MM.1S (cell line): ENCODE data around the gene SEPTIN14.
"Not testable (repeated sequence)": the region's sequence is repeated elsewhere in the genome, so short reads cannot be mapped to it uniquely, and the experiment has no call there.

Experiments used
- DNase-seq: peaks from one replicate; pipeline ENCODE4 v3.0.0-alpha.2; 2015
- H2AFZ ChIP-seq: fragments of 300-600 bp; sonication (generic); 2 replicates; pipeline ENCODE4 v1.6.0; 2016; ENCODE audit warnings: antibody characterized with exemption, low read length
- H3F3A ChIP-seq: fragments of 300-600 bp; sonication (generic); 2 replicates; pipeline ENCODE4 v1.6.1; 2016; ENCODE audit warnings: mild to moderate bottlenecking, antibody characterized with exemption, low read length, moderate library complexity, mixed read lengths; ENCODE audit not compliant: insufficient read depth
- H3K27ac ChIP-seq: fragments of 300-600 bp; sonication (generic); 2 replicates; pipeline ENCODE4 v1.5.1; 2016; ENCODE audit warnings: mild to moderate bottlenecking, low read length
- H3K27me3 ChIP-seq: fragments of 300-600 bp; sonication (generic); replicated peaks from 2 replicates; pipeline ENCODE4 v1.6.0; 2016; ENCODE audit warnings: low read length; ENCODE audit not compliant: insufficient read depth
- H3K36me3 ChIP-seq: fragments of 300-600 bp; sonication (generic); replicated peaks from 2 replicates; pipeline ENCODE4 v1.6.1; 2016; ENCODE audit warnings: mild to moderate bottlenecking, low read length, mixed read lengths; ENCODE audit not compliant: insufficient read depth
- H3K4me1 ChIP-seq: fragments of 300-600 bp; sonication (generic); 2 replicates; pipeline ENCODE4 v1.6.1; 2016; ENCODE audit warnings: low read length, mixed read lengths
- H3K4me2 ChIP-seq: fragments of 300-600 bp; sonication (generic); 2 replicates; pipeline ENCODE4 v1.6.0; 2016; ENCODE audit warnings: low read depth, low read length
- H3K4me3 ChIP-seq: fragments of 300-600 bp; sonication (generic); 2 replicates; pipeline ENCODE4 v1.5.1; 2016; ENCODE audit warnings: low read length, mixed read lengths
- H3K79me2 ChIP-seq: fragments of 300-600 bp; sonication (generic); 2 replicates; pipeline ENCODE4 v1.6.1; 2016; ENCODE audit warnings: mixed run types, low read length, mixed read lengths
- H3K9ac ChIP-seq: fragments of 300-600 bp; sonication (generic); 2 replicates; pipeline ENCODE4 v1.6.1; 2016; ENCODE audit warnings: low read length, mixed read lengths
- H3K9me2 ChIP-seq: fragments of 300-600 bp; sonication (generic); replicated peaks from 2 replicates; pipeline ENCODE4 v1.6.1; 2016; ENCODE audit warnings: mild to moderate bottlenecking, low read length, mixed read lengths; ENCODE audit not compliant: insufficient read depth
- H3K9me3 ChIP-seq: fragments of 300-600 bp; sonication (generic); replicated peaks from 2 replicates; pipeline ENCODE4 v1.6.1; 2016; ENCODE audit warnings: mild to moderate bottlenecking, low read length, mixed read lengths; ENCODE audit not compliant: insufficient read depth
- H4K20me1 ChIP-seq: fragments of 300-600 bp; sonication (generic); 2 replicates; pipeline ENCODE4 v1.6.1; 2016; ENCODE audit warnings: mild to moderate bottlenecking, low read length, moderate library complexity, mixed read lengths; ENCODE audit not compliant: insufficient read depth
- EZH2 ChIP-seq: fragments of 300-600 bp; sonication (generic); optimal IDR thresholded peaks from 2 replicates; pipeline ENCODE3; 2017; ENCODE audit warnings: low read depth, mild to moderate bottlenecking, antibody characterized with exemption, low read length, mixed read lengths
- EZH2phosphoT487 ChIP-seq: fragments of 300-600 bp; sonication (generic); IDR thresholded peaks from 2 replicates; pipeline ENCODE4 v1.6.1; 2018; ENCODE audit warnings: antibody characterized with exemption, low read length
- TF ChIP-seq, protein P1 (sequence below): fragments of 300-600 bp; sonication (generic); IDR thresholded peaks from 2 replicates; pipeline ENCODE4 v1.5.1; 2016; ENCODE audit warnings: antibody characterized with exemption, low read length, mixed read lengths

Gene SEPTIN14

DNA sequence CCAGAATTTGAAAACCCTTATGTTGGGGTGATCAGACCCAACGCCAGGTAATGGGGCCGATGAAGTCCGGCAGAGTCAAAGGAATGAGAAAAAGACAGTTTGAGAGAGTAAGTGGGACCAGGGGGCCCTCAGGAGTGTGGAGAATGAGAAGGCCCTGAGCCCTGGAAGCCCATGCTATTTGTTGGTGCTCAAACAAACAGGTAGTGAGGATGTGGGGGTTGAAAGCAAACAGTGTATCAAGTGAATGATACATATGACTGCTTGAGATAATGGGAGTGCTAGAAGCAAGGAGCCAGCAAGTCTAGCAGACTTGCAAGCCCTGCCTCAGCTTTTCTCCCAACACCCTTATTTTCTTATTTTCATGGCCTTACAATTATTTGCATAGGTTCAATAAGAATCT lies 11.2 kb upstream of the SEPTIN14 start:
- no peaks in the 10 kb centered on the region for H3K9me2 ChIP-seq
- H3F3A ChIP-seq: no peaks in the 10 kb centered on the region
- H3K27me3 ChIP-seq: no peaks in the 10 kb centered on the region
- H3K9ac ChIP-seq: no peak overlapping the region
- no peak for DNase-seq
- H3K4me1 ChIP-seq: no peaks in the 10 kb centered on the region
- H3K27ac ChIP-seq: no peak overlapping the region
- H3K4me3 ChIP-seq: no peak overlapping the region
- no peak for TF ChIP-seq EZH2
- TF ChIP-seq EZH2phosphoT487: no peak
- TF ChIP-seq, protein P1, sequence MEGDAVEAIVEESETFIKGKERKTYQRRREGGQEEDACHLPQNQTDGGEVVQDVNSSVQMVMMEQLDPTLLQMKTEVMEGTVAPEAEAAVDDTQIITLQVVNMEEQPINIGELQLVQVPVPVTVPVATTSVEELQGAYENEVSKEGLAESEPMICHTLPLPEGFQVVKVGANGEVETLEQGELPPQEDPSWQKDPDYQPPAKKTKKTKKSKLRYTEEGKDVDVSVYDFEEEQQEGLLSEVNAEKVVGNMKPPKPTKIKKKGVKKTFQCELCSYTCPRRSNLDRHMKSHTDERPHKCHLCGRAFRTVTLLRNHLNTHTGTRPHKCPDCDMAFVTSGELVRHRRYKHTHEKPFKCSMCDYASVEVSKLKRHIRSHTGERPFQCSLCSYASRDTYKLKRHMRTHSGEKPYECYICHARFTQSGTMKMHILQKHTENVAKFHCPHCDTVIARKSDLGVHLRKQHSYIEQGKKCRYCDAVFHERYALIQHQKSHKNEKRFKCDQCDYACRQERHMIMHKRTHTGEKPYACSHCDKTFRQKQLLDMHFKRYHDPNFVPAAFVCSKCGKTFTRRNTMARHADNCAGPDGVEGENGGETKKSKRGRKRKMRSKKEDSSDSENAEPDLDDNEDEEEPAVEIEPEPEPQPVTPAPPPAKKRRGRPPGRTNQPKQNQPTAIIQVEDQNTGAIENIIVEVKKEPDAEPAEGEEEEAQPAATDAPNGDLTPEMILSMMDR: no peak
- no peaks in the 10 kb centered on the region for H4K20me1 ChIP-seq
- H3K9me3 ChIP-seq: no peaks in the 10 kb centered on the region; the same call in 1 of the 2 replicates
- H3K79me2 ChIP-seq: no peaks in the 10 kb centered on the region
- H3K4me2 ChIP-seq: no peak overlapping the region
- no peak overlapping the region for H2AFZ ChIP-seq
- no peaks in the 10 kb centered on the region for H3K36me3 ChIP-seq

DNA sequence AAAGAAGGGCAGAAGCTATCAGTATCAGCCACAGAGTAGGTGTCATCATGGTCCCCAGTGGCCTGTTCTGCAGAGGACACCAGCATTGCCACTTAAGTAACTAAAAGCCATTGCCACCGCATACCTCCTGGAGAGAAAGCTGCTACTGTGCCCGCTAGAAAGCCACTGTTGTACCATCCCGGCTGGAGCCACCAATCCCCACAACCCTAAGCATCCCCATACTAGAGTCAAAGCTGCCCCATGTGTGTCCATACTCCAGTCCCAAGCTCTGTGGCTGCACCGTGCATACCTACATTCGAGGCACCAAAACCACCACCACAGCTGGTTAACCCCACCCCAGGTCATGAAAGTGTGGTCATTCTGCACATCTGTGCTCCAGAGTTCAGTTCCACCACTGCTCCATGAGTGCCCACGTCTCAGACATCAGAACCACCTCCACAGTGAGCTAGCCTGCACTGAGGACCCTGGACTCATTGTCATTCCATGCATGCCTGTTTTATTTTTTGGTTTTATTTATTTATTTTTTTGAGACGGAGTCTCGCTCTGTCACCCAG lies 9.5 kb upstream of the SEPTIN14 start:
- Histone ChIP-seq H3K36me3 (no peaks in the 10 kb centered on the region), H3K79me2 (no peaks in the 10 kb centered on the region), H3K4me1 (no peaks in the 10 kb centered on the region), H3K4me2 (no peak overlapping the region), H3K9me3 (no peaks in the 10 kb centered on the region; the same call in 1 of the 2 replicates), H3K9ac (no peak overlapping the region), H3F3A (no peaks in the 10 kb centered on the region), H3K9me2 (no peaks in the 10 kb centered on the region), H2AFZ (no peak overlapping the region), H3K4me3 (no peak overlapping the region), H3K27ac (no peak overlapping the region), H4K20me1 (no peaks in the 10 kb centered on the region), H3K27me3 (no peaks in the 10 kb centered on the region)
- TF ChIP-seq EZH2 (no peak), EZH2phosphoT487 (no peak)
- TF ChIP-seq, protein P1: no peak
- no peak for DNase-seq

DNA sequence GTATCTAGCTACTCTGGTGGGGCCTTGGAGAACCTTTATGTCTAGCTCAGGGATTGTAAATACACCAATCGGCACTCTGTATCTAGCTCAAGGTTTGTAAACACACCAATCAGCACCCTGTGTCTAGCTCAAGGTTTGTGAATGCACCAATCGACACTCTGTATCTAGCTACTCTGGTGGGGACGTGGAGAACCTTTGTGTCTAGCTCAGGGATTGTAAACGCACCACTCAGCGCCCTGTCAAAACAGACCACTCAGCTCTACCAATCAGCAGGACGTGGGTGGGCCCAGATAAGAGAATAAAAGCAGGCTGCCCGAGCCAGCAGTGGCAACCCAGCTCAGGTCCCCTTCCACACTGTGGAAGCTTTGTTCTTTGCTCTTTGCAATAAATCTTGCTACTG lies 6.4 kb upstream of the SEPTIN14 start:
- not testable (repeated sequence) for H3K79me2 ChIP-seq, H3K4me2 ChIP-seq, H3F3A ChIP-seq, H3K9me2 ChIP-seq, H3K27ac ChIP-seq, H4K20me1 ChIP-seq, H2AFZ ChIP-seq, H3K36me3 ChIP-seq, DNase-seq, H3K4me1 ChIP-seq, H3K9ac ChIP-seq, H3K9me3 ChIP-seq, H3K4me3 ChIP-seq, H3K27me3 ChIP-seq

DNA sequence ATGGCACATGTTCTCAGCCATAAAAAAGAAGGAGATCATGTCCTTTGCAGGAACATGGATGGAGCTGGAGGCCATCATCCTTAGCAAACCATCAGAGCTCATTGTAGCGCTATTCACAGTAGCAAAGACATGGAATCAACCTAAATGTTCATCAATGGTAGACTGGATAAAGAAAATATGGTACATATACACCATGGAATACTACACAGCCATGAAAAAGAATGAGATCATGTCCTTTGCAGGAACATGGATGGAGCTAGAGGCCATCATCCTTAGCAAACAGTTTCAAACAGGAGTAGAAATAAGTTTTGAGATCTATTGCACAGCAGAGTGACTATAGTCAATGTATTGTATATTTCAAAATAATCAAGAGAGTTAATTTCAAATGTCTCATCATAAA lies 17.4 kb downstream of the SEPTIN14 start:
- H3K9me3 ChIP-seq, H3K9ac ChIP-seq, H3K4me1 ChIP-seq, H2AFZ ChIP-seq, H3K36me3 ChIP-seq, H3K4me3 ChIP-seq, DNase-seq, H3K9me2 ChIP-seq, H3K27ac ChIP-seq, H3F3A ChIP-seq, H4K20me1 ChIP-seq, H3K4me2 ChIP-seq, H3K79me2 ChIP-seq, H3K27me3 ChIP-seq: not testable (repeated sequence)
